ENCODE data around the gene ADCY9.

ADCY9 gene

GRCh38 chr16:4123616-4124300 lies 7.5 kb upstream of the ADCY9 start:
- no peak for DNase-seq (ENCODE audit: low read depth)

DNA sequence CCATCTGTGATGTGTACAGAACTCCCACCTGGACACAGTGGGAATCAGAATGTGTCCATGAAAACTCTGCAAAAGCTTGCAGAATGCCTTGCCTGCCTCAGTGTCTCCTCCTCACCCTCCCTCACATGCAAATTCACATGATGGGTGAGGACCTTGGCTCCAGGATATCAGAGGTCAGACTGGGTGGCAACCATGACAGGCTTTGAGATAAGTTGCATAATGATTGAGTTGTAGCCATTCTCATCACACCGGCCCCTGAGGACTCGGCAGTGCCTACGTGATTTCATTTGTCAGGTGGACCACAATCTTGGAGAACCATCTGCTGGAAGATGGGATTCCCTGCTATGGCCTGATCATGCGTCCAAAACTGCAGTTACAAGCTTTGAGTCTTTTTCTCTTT lies 3.9 kb upstream of the ADCY9 start:
- DNase-seq (ENCODE audit: low read depth): no peak

GRCh38 chr16:4117250-4117578 lies 972 bp upstream of the ADCY9 start:
- no peak for DNase-seq (ENCODE audit: low read depth)

GRCh38 chr16:4115949-4116318 lies 308 bp downstream of the ADCY9 start:
- DNase-seq (ENCODE audit: low read depth): no peak

DNA sequence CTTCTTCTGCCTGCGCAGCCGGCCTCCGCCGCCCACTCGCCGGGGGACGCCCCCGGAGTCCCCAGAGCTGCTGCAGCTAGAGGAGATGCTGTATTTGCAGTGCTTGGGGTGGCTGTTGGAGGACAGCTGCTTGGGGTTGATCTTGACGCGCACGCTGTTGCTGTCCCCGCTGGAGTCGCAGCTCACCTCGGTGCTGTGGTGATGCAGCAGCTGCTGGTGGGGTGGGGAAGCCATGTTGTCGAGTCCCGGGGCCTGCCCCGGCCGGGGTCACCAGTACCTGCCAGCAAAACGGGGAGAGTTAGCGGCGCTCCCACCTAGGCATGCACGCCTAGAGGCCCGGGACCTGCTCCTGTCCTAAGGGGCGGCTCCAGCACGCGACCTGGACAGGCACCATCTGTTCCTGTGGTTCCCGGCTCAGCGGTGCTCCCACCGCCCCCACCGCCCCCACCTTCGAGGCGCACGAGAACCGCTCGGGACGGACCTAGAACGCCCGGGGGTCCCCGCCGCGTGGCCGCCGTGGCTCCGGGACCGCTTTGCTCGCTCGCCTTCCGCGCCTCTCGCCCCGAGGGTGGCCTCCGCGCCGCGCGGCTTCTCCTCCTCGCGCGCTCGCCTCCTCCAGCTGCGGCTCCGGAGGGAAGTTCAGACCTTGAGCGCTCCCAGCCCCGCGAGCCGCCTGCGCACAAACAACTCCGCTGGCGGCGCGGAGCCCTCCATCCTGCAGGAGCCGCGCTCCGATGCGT lies 863 bp downstream of the ADCY9 start:
- DNase-seq (ENCODE audit: low read depth): no peak

- DNase-seq (ENCODE audit: low read depth): no peak
Measured at GRCh38 chr16:4114257-4115208, 1.7 kb downstream of the ADCY9 start.

DNA sequence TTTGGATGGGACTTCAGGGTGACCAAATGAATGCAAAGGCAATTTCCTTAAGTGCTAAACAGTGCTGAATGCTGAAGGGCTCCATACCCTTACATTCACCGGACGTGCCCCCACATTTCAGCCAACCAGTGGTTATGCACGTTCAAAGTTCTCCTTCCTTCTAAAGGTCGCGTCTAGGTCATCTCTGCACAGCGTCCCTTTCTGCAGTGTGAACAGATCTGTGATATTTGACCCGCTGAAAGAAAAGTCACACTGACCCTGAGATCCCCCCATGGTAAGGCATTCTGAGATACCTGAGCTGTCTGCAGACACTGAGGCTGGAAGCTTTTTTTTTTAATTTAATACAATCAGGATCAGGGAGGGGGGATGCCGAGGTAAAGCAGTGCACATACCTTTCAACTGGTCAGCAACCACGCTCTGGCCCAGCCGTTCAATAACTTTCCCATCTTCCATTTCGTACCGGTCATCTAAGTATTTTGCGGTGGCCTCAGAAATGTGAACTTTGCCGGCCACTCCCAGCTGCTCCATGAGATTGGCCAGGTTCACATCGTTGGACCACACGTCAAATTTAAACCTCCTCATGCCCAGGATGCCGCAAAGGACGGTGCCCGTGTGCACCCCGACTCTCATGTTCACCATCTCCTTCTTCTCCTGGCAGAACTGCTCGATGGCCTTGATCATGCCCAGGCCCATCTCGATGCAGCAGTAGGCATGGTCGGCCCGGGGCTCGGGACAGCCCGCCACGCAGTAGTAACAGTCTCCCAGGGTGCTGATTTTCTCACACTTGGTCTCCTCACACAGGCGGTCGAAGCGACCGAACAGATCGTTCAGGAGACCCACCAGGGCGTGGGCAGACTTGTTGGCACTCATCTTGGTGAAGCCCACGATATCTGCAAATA lies 2.6 kb downstream of the ADCY9 start:
- no peak for DNase-seq (ENCODE audit: low read depth)

- DNase-seq (ENCODE audit: low read depth): no peak
Measured at GRCh38 chr16:4111748-4112696, 4.2 kb downstream of the ADCY9 start.

DNA sequence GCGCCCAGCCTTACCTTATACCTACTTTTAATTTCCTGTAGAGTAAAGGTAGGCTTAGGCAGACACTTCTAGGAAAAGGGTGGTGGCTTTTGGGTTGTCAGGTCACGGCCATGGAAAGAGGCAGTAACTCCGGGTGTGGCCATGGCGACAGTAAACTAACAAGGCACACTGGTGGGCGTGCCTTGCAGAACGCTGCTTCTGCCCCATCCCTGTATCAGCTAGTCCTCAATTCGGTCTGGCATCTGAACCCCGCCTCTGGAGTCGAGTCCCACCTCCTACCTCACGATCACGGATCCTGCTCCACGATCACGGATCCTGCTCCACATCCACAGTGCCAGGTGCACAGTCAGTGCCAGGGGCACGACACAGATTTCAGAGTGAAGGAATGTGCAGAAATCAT lies 5.6 kb downstream of the ADCY9 start:
- no peak for DNase-seq (ENCODE audit: low read depth)

DNA sequence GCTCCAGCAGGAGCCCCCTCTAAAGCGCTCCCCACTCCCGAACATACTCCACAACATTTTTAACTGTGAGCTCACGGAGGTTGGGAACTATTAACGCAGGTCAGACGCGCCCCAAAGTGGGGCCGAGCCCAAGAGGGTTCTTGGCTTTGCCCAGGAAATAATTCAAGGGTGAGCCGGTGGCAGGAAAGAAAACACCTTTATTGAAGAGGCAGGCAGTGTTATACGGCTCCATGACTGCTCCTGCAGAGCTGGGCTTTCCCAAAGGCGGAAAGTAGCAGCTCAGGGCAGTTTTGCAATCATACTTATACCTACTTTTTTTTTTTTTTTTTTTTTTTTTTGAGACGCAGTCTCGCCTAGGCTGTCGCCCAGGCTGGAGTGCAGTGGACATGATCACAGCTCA lies 6.2 kb downstream of the ADCY9 start:
- no peak for DNase-seq (ENCODE audit: low read depth)

DNA sequence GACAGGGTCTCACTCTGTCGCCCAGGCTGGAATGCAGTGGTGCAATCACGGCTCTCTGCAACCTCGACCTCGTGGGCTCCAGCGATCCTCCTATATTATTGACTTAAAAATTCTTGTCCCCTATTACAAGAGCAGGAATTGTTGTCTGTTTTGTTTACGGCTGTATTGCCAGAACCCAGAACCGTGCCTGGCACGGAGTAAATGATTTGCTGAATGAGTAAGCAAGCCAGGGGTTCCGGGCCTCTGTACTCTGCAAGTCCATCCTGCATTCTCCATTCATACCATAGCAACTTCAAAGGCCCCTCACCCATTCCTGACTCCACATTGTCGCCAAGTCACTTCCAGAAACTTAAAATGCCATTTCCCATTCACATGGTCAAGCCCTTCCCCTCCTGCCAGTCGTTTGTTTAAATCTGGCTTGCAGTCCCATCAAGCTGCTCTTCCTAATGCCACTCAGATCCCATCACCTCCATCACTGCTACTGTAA lies 6.9 kb downstream of the ADCY9 start:
- no peak for DNase-seq (ENCODE audit: low read depth)

DNA sequence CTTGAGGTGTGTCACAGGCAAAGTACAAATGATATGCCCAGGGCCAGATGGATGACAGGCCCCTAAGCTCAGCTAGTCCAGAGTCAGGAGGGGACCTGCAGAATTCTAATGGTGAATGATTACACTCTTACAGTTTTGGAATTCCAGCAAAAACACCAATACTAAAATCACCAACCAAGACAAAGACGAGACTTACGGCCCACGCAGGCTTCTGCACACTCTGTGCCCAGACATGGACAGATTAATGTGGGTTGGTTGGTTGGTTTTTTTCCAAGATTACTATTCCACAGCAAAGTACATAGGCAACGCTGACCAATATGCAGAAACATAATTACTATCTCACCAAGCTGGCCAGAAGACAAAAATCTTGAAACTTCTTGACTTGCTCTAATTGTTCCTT lies 9.7 kb downstream of the ADCY9 start:
- DNase-seq (ENCODE audit: low read depth): no peak

- no peak for DNase-seq (ENCODE audit: low read depth)
Measured at GRCh38 chr16:4105848-4106247, 10.4 kb downstream of the ADCY9 start.

DNA sequence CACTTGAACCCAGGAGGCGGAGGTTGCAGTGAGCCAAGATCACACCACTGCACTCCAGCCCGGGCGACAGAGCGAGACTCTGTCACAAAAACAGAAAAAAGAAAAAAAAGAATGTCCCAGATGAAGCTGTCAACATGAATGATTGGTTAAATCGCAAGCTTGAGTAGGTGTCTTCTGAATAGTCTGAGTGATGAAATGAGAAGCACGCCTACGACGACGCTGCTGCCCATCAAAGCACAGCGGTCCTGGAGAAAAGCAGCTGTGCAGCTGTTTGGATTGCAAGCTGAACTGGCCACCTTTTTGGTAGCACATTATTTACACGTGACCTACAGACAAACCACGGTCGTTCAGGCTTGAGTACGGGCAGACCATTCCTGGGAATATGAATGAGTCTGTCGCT lies 12.5 kb downstream of the ADCY9 start:
- DNase-seq (ENCODE audit: low read depth): no peak

- DNase-seq (ENCODE audit: low read depth): no peak
Measured at GRCh38 chr16:4101421-4102219, 14.6 kb downstream of the ADCY9 start.

GRCh38 chr16:4098501-4098900 lies 17.7 kb downstream of the ADCY9 start:
- no peak for DNase-seq (ENCODE audit: low read depth)

DNA sequence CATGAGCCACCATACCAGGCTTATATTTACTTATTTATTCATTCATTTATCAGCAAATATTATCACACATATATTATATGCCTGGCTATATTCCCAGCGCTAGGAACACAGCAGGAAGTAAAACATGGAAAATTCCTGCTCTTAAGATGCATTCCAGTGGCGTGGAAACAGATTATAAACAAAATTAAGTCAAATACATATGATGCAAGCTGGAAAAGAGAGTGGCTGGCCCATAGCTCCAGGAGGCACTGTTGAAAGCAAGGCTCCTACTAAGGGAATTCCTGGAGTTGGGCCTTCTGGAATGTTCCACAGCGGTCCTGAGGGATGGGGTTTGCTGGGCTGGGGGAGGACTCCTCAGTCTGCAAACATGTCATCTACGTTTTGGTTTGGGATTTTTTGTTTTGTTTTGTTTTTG lies 18.4 kb downstream of the ADCY9 start:
- no peak for DNase-seq (ENCODE audit: low read depth)

- no peak for DNase-seq (ENCODE audit: low read depth)
Measured at GRCh38 chr16:4096509-4096908, 19.7 kb downstream of the ADCY9 start.

DNA sequence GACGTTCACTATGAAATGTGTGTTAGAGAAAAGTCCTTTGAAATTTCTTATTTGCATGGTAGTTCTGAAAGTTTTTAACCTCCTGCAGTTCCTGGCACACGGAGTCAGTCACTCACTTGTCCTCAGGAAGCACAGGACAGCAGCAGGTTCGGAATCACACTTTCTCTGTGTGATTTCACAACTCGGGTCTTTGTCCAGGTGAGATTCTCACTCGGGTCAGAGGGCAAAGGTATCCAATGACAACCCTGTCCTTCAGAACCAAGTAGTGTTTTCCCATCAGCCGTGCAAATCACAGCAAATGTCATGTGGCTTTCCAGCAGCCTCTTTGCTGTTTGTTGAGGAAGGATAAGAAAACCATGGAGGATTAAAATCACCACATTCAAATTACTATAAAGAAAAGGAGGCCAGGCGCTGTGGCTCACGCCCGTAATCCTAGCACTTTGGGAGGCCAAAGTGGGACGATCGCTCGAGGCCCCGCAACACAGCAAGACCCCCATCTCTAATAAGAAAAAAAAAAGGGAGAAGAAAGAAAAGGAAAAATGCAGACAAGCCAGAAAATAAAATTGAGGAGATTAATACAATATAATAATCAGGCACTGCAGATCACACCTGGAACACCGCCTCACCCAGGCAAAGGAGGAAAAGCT lies 22.0 kb downstream of the ADCY9 start:
- DNase-seq (ENCODE audit: low read depth): no peak

Measured in GM04503 (cell line).